PFSK-1 (cell line): ENCODE data around the gene XRRA1.

Experiments
- REST ChIP-seq, 2 experiments: IDR thresholded peaks; 2 replicates each; pipeline versions ENCODE4 v1.6.1 to v1.8.0; 2011 to 2012; ENCODE audit warnings: low read depth in 2 of 2, low read length in 2 of 2, control low read depth in 1 of 2, inconsistent platforms in 1 of 2, mild to moderate bottlenecking in 1 of 2, moderate library complexity in 1 of 2; ENCODE audit not compliant: insufficient read depth in 1 of 2
- TAF1 ChIP-seq: IDR thresholded peaks from 2 replicates; pipeline ENCODE4 v1.6.1; 2012; ENCODE audit warnings: low read length, control low read depth, borderline replicate concordance; ENCODE audit not compliant: insufficient read depth

- TF ChIP-seq TAF1 (no peak), REST (IDR thresholded peaks at IDR 0.05; ENCODE audit: insufficient read depth in 1 of 2, low read depth in 2 of 2, low read length in 2 of 2) (no peak)
These were observed 108.4 kb downstream of the XRRA1 start for GRCh38 chr11:74840486-74840885.
